Keratinocyte (primary cell): ENCODE results near the gene OAF. TPM values are rescaled to one million over a fixed set of nuclear protein-coding genes. Genes with fewer than 3 reads are reported as not detected.

Experiments
- DNase-seq: peaks from one replicate; pipeline ENCODE4 v3.0.0-alpha.2; 2011; ENCODE audit warnings: low read depth, missing footprints, low spot score
- FAIRE-seq: peaks from 2 replicates; lab custom pipeline; 2011; peaks lifted over from hg19 to GRCh38; lab: Jason Lieb, UNC
- H2AFZ ChIP-seq: 2 replicates; pipeline ENCODE4 v1.6.0; 2012; ENCODE audit warnings: low read length, control low read depth, inconsistent platforms; ENCODE audit not compliant: control insufficient read depth
- H3K27ac ChIP-seq: 2 replicates; pipeline ENCODE4 v1.5.1; 2011; ENCODE audit warnings: low read length; ENCODE audit not compliant: control insufficient read depth, insufficient read depth
- H3K27me3 ChIP-seq: 3 replicates; pipeline ENCODE4 v1.6.0; 2011; ENCODE audit warnings: low read length; ENCODE audit not compliant: control insufficient read depth, insufficient read depth; ENCODE audit errors: extremely low read depth
- H3K36me3 ChIP-seq, 2 experiments: 2 replicates in 1 of 2; 3 replicates in 1 of 2; pipeline ENCODE4 v1.5.1; 2011; ENCODE audit warnings: low read length in 2 of 2, mild to moderate bottlenecking in 1 of 2; ENCODE audit not compliant: control insufficient read depth in 2 of 2, insufficient read depth in 2 of 2; ENCODE audit errors: extremely low read depth in 1 of 2
- H3K4me1 ChIP-seq: 3 replicates; pipeline ENCODE4 v1.5.1; 2011; ENCODE audit warnings: low read length; ENCODE audit not compliant: control insufficient read depth, insufficient read depth; ENCODE audit errors: extremely low read depth
- H3K4me2 ChIP-seq: 3 replicates; pipeline ENCODE4 v1.6.0; 2011; ENCODE audit warnings: low read depth, low read length; ENCODE audit not compliant: control insufficient read depth, insufficient read depth; ENCODE audit errors: extremely low read depth
- H3K4me3 ChIP-seq, 3 experiments: fragments of 200-600 bp in 1 of 3; sonication (generic) in 1 of 3; 2 replicates in 2 of 3; 3 replicates in 1 of 3; pipeline ENCODE4 v1.5.1; 2011 to 2016; ENCODE audit warnings: low read length in 3 of 3, mild to moderate bottlenecking in 3 of 3, control low read depth in 2 of 3, inconsistent platforms in 1 of 3, low read depth in 1 of 3, mixed read lengths in 1 of 3, mixed run types in 1 of 3, moderate library complexity in 1 of 3; ENCODE audit not compliant: control insufficient read depth in 2 of 3, insufficient read depth in 2 of 3; ENCODE audit errors: extremely low read depth in 1 of 3
- H3K79me2 ChIP-seq: 2 replicates; pipeline ENCODE4 v1.6.0; 2012; ENCODE audit warnings: low read length; ENCODE audit not compliant: control insufficient read depth, insufficient read depth
- H3K9ac ChIP-seq: 3 replicates; pipeline ENCODE4 v1.6.0; 2011; ENCODE audit warnings: low read length; ENCODE audit not compliant: control insufficient read depth, insufficient read depth; ENCODE audit errors: extremely low read depth
- H3K9me1 ChIP-seq: 3 replicates; pipeline ENCODE4 v1.6.0; 2011; ENCODE audit warnings: low read length; ENCODE audit not compliant: control insufficient read depth, insufficient read depth; ENCODE audit errors: extremely low read depth
- H3K9me3 ChIP-seq: 2 replicates; pipeline ENCODE4 v1.5.1; 2012; ENCODE audit warnings: low read depth, low read length; ENCODE audit not compliant: control insufficient read depth
- H4K20me1 ChIP-seq: 3 replicates; pipeline ENCODE4 v1.6.0; 2011; ENCODE audit warnings: low read length; ENCODE audit not compliant: control insufficient read depth, insufficient read depth; ENCODE audit errors: extremely low read depth
- EZH2 ChIP-seq: IDR thresholded peaks from one replicate; pipeline ENCODE4 v1.6.1; 2012; ENCODE audit warnings: inconsistent platforms, mild to moderate bottlenecking, low read length, moderate library complexity
- dilution Hi-C: fragments of 300-500 bp; cut with MboI; formaldehyde crosslinking; loops from one replicate; pipeline ENCODE4 v1.7.0; 2020; ENCODE audit warnings: low sequenced_read_pairs; ENCODE audit not compliant: extremely low pct_ligation_motif_present
- polyA plus RNA-seq, 5 experiments: library from polyadenylated mRNA; depleted of rRNA in 3 of 5; stranded (reverse) in 3 of 5; stranded (forward) in 1 of 5; unstranded in 1 of 5; fragments of >200 nt; gene quantifications; 1 replicate in 1 of 5; 2 replicates in 3 of 5; 3 replicates in 1 of 5; pipeline versions ENCODE4 v1.2.1 to v1.2.3, GENCODE V29; 2011 to 2012; ENCODE audit warnings: missing spikeins in 2 of 5, low read depth in 1 of 5, low replicate concordance in 1 of 5
- TF ChIP-seq, protein P1 (sequence below), 3 experiments: IDR thresholded peaks in 1 of 3; conservative IDR thresholded peaks in 1 of 3; optimal IDR thresholded peaks in 1 of 3; 2 replicates in 2 of 3; 3 replicates in 1 of 3; pipeline versions ENCODE3 to v1.5.1; 2011; ENCODE audit warnings: low read length in 3 of 3, mild to moderate bottlenecking in 3 of 3, moderate library complexity in 2 of 3, control low read depth in 1 of 3, inconsistent platforms in 1 of 3; ENCODE audit not compliant: insufficient read depth in 2 of 3; ENCODE audit errors: extremely low read depth in 1 of 3

Gene OAF
- polyA plus RNA-seq, 1 donor (not counting 4 experiments of a cell fraction or from before 2014, with no cell fraction given), result 11.2 TPM

DNA sequence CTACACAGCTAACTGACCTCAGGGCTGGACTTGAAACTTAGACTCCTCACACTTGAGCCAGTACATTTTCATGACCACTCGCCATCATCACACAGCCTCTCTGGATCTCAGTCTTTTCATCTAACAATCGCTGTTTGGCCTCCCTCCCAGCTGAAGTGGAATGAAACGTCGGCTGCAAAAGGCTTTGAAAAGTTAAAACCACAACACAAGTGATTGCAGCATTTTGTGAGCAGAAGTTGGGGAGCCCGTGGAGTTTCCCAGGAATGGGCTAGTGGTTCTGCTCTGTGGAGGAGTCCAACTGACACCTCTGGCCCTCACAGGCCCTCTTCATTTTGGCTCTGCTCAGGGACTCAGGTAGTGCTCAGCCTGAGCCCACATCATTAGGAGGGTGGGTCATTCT lies 37.0 kb upstream of the OAF start:
- Histone ChIP-seq H3K4me3 (no peak overlapping the region), H4K20me1 (peaks cover 3% of the 10 kb centered on the region), H2AFZ (no peak overlapping the region), H3K36me3 (no peaks in the 10 kb centered on the region), H3K27me3 (peaks cover 45% of the 10 kb centered on the region), H3K9me1 (no peaks in the 10 kb centered on the region), H3K4me2 (no peak overlapping the region), H3K9me3 (no peaks in the 10 kb centered on the region), H3K9ac (no peak overlapping the region), H3K4me1 (peaks cover 7% of the 10 kb centered on the region), H3K79me2 (no peaks in the 10 kb centered on the region), H3K27ac (no peak overlapping the region)
- TF ChIP-seq EZH2, result no peak
- TF ChIP-seq, protein P1, sequence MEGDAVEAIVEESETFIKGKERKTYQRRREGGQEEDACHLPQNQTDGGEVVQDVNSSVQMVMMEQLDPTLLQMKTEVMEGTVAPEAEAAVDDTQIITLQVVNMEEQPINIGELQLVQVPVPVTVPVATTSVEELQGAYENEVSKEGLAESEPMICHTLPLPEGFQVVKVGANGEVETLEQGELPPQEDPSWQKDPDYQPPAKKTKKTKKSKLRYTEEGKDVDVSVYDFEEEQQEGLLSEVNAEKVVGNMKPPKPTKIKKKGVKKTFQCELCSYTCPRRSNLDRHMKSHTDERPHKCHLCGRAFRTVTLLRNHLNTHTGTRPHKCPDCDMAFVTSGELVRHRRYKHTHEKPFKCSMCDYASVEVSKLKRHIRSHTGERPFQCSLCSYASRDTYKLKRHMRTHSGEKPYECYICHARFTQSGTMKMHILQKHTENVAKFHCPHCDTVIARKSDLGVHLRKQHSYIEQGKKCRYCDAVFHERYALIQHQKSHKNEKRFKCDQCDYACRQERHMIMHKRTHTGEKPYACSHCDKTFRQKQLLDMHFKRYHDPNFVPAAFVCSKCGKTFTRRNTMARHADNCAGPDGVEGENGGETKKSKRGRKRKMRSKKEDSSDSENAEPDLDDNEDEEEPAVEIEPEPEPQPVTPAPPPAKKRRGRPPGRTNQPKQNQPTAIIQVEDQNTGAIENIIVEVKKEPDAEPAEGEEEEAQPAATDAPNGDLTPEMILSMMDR (optimal IDR thresholded peaks at IDR 0.05 in 1 of 3, IDR thresholded peaks at IDR 0.05 in 1 of 3, conservative IDR thresholded peaks at IDR 0.05 in 1 of 3; ENCODE audit: extremely low read depth in 1 of 3, insufficient read depth in 2 of 3, low read length in 3 of 3), result no peak
- dilution Hi-C loops, result no loop called here
- FAIRE-seq, result no peak
- no peak for DNase-seq

DNA sequence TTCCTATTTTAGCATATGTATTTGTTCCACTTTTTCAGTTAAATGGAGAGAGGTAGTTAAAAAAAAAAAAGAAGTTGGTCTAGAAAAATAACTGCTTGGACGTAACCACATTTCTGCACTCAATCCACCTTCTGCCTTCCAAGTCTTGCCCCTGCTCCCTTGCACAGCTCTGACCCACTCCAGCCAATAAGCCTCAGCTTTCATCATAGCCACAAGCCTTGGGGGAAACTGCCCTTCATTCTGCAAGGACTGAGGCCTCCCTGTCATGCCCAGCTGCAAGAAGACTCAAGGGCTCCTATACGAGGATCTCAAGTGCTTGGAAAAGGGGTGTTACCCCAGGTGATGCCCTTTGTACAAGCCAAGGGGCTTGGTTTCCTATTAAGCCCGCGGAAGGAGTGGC lies 36.0 kb upstream of the OAF start:
- Histone ChIP-seq H2AFZ (no peak overlapping the region), H3K4me1 (no peaks in the 10 kb centered on the region), H4K20me1 (peaks cover 3% of the 10 kb centered on the region), H3K4me2 (no peak overlapping the region), H3K9me3 (no peaks in the 10 kb centered on the region), H3K27me3 (peaks cover 45% of the 10 kb centered on the region), H3K36me3 (no peaks in the 10 kb centered on the region), H3K27ac (no peak overlapping the region), H3K4me3 (no peak overlapping the region), H3K79me2 (no peaks in the 10 kb centered on the region), H3K9me1 (no peaks in the 10 kb centered on the region), H3K9ac (no peak overlapping the region)
- FAIRE-seq, result no peak
- TF ChIP-seq, protein P1 (optimal IDR thresholded peaks at IDR 0.05 in 1 of 3, IDR thresholded peaks at IDR 0.05 in 1 of 3, conservative IDR thresholded peaks at IDR 0.05 in 1 of 3; ENCODE audit: extremely low read depth in 1 of 3, insufficient read depth in 2 of 3, low read length in 3 of 3), result no peak
- no peak for TF ChIP-seq EZH2
- dilution Hi-C loops, result no loop called here
- no peak for DNase-seq
